ENCODE measurements around the gene RHBDD1.

The RHBDD1 gene

DNA sequence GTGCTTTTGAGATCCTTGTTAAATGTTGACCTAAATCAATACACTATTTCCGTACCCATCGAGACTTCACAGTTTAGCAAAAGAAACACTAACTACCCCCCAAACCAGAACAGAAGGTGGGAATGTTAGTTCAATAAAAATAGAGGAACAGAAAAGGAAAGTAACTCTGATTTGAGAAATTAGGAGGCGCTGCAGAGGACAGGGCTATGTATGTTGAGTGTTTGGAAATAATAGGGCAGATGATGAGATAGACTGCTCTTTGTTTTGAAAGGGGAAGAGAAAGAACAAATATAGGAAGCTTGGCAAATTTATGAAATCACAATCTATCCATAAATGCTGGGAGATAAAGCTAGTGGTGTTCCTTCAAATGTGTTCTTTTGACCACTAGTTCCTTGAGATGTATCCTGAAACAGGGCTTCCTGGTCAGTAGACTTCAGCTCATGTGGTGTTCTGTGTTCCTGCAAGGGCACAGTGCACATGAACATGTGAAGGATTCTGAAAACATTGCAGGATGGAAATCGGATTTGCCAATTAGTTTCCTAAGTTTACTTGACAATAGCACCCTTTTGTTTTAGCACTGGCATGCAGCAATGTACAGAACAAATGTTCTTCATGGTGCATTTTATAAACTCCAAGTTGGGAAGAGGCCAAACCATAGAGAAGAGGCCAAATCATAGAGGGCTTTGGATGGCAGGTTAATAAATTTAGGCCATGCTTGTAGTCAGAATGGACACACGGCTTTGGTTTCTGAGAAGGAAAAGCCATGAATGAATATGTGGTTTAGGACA lies 39.8 kb downstream of the RHBDD1 start:
- no peaks in the 10 kb centered on the region for H3K9me3 ChIP-seq (ENCODE audit: insufficient read depth, low read length)
- H3F3A ChIP-seq (ENCODE audit: insufficient read depth), result no peaks in the 10 kb centered on the region
- H4K20me1 ChIP-seq (ENCODE audit: low read depth, low read length), result no peaks in the 10 kb centered on the region
- H3K9me2 ChIP-seq (replicated peaks; ENCODE audit: insufficient read depth, low read length), result no peaks in the 10 kb centered on the region
- no peaks in the 10 kb centered on the region for H3K79me2 ChIP-seq (ENCODE audit: insufficient read depth, low read length)
- H2AFZ ChIP-seq (ENCODE audit: low read depth, low read length, severe bottlenecking), result no peak overlapping the region
- H3K36me3 ChIP-seq (ENCODE audit: low read length), result no peaks in the 10 kb centered on the region; the same call in 1 of the 2 replicates
- H3K4me3 ChIP-seq (ENCODE audit: insufficient read depth, low read length, poor library complexity, severe bottlenecking), result no peak overlapping the region
- no peak overlapping the region for H3K9ac ChIP-seq (ENCODE audit: low read length)
- H3K4me2 ChIP-seq (ENCODE audit: low read depth, low read length, poor library complexity, severe bottlenecking), result no peak overlapping the region
- H3K27me3 ChIP-seq (ENCODE audit: low read length), result no peaks in the 10 kb centered on the region
- no peak overlapping the region for H3K27ac ChIP-seq (ENCODE audit: low read depth, low read length)
- TF ChIP-seq, protein P1, sequence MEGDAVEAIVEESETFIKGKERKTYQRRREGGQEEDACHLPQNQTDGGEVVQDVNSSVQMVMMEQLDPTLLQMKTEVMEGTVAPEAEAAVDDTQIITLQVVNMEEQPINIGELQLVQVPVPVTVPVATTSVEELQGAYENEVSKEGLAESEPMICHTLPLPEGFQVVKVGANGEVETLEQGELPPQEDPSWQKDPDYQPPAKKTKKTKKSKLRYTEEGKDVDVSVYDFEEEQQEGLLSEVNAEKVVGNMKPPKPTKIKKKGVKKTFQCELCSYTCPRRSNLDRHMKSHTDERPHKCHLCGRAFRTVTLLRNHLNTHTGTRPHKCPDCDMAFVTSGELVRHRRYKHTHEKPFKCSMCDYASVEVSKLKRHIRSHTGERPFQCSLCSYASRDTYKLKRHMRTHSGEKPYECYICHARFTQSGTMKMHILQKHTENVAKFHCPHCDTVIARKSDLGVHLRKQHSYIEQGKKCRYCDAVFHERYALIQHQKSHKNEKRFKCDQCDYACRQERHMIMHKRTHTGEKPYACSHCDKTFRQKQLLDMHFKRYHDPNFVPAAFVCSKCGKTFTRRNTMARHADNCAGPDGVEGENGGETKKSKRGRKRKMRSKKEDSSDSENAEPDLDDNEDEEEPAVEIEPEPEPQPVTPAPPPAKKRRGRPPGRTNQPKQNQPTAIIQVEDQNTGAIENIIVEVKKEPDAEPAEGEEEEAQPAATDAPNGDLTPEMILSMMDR (IDR thresholded peaks at IDR 0.05; ENCODE audit: insufficient read depth, low read length, poor library complexity, severe bottlenecking), result no peak
- TF ChIP-seq EZH2phosphoT487 (conservative IDR thresholded peaks at IDR 0.05; ENCODE audit: low read length), result no peak

DNA sequence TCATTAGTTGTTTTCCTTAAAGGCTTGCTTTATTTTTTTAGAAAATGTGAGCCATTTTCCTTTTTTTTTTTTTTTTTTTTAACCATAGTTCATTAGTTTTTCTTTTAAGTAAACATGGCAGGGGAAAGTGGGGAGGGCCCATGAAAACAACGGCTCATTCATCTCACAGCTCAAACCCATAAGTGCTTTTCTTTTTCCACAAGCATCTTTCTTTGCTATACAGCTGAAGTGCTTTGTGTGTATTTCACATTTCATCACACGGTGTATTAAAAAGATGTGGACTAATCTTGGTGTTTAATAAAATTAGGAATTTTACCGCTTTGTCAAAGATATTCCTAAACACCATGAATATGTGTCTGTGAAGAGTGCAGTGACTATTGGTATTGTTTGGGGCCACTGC lies 41.6 kb downstream of the RHBDD1 start:
- Histone ChIP-seq H4K20me1 (ENCODE audit: low read depth, low read length) (no peaks in the 10 kb centered on the region), H3K27me3 (ENCODE audit: low read length) (no peaks in the 10 kb centered on the region), H3F3A (ENCODE audit: insufficient read depth) (no peaks in the 10 kb centered on the region), H3K4me2 (ENCODE audit: low read depth, low read length, poor library complexity, severe bottlenecking) (no peak overlapping the region), H3K9me2 (replicated peaks; ENCODE audit: insufficient read depth, low read length) (no peaks in the 10 kb centered on the region), H3K27ac (ENCODE audit: low read depth, low read length) (no peak overlapping the region), H3K36me3 (ENCODE audit: low read length) (no peaks in the 10 kb centered on the region; the same call in 1 of the 2 replicates), H3K4me3 (ENCODE audit: insufficient read depth, low read length, poor library complexity, severe bottlenecking) (no peak overlapping the region), H2AFZ (ENCODE audit: low read depth, low read length, severe bottlenecking) (no peak overlapping the region), H3K9me3 (ENCODE audit: insufficient read depth, low read length) (no peaks in the 10 kb centered on the region), H3K9ac (ENCODE audit: low read length) (no peak overlapping the region), H3K79me2 (ENCODE audit: insufficient read depth, low read length) (no peaks in the 10 kb centered on the region)
- no peak for TF ChIP-seq EZH2phosphoT487 (conservative IDR thresholded peaks at IDR 0.05; ENCODE audit: low read length)
- TF ChIP-seq, protein P1 (IDR thresholded peaks at IDR 0.05; ENCODE audit: insufficient read depth, low read length, poor library complexity, severe bottlenecking), result no peak

DNA sequence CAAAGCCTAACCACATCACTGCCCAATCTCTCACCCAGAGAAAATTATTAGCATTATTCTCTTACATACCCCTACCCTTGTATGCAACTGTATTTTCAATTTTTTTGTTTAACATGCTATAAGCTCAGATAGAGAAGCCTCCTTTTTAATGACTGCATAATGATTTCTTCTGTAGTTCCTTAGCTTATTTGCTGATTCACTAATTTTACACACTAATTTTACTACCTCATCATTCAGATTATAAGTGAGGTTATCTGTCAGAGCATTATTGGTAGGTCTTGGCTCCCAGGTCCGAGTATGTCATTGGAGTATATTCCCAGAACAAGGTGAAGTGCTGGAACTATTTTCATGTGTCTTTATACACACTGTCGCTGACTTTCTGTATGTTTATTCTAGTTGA lies 45.4 kb downstream of the RHBDD1 start:
- H3F3A ChIP-seq (ENCODE audit: insufficient read depth), result no peaks in the 10 kb centered on the region
- no peaks in the 10 kb centered on the region for H4K20me1 ChIP-seq (ENCODE audit: low read depth, low read length)
- H3K9me3 ChIP-seq (ENCODE audit: insufficient read depth, low read length), result no peaks in the 10 kb centered on the region
- H3K4me2 ChIP-seq (ENCODE audit: low read depth, low read length, poor library complexity, severe bottlenecking), result no peak overlapping the region
- no peak overlapping the region for H3K27ac ChIP-seq (ENCODE audit: low read depth, low read length)
- TF ChIP-seq, protein P1 (IDR thresholded peaks at IDR 0.05; ENCODE audit: insufficient read depth, low read length, poor library complexity, severe bottlenecking), result no peak
- no peak for TF ChIP-seq EZH2phosphoT487 (conservative IDR thresholded peaks at IDR 0.05; ENCODE audit: low read length)
- no peaks in the 10 kb centered on the region for H3K36me3 ChIP-seq (ENCODE audit: low read length)
- no peaks in the 10 kb centered on the region for H3K27me3 ChIP-seq (ENCODE audit: low read length)
- H3K9ac ChIP-seq (ENCODE audit: low read length), result no peak overlapping the region
- H3K4me3 ChIP-seq (ENCODE audit: insufficient read depth, low read length, poor library complexity, severe bottlenecking), result no peak overlapping the region
- H3K79me2 ChIP-seq (ENCODE audit: insufficient read depth, low read length), result no peaks in the 10 kb centered on the region
- no peak overlapping the region for H2AFZ ChIP-seq (ENCODE audit: low read depth, low read length, severe bottlenecking)
- no peaks in the 10 kb centered on the region for H3K9me2 ChIP-seq (replicated peaks; ENCODE audit: insufficient read depth, low read length)

All from SU-DHL-6 (cell line).